B cell (primary cell): ENCODE results near the gene ECHDC1. TPM values are rescaled to one million over a fixed set of nuclear protein-coding genes. Genes with fewer than 3 reads are reported as not detected.

Source experiments
- ATAC-seq: fragments of 200-7000 bp; cut with Tn5 transposase; one replicate; pipeline ENCODE4 v1.10.0; 2021; ENCODE audit warnings: low read depth, mild to moderate bottlenecking, moderate number of reproducible peaks, moderate library complexity
- CTCF ChIA-PET: fragments of 350-600 bp; sonication (Branson Sonifier 250); formaldehyde crosslinking; loops from one replicate; lab custom pipeline; 2021; ENCODE audit warnings: antibody characterized with exemption, inconsistent platforms; lab: Charles Lee
- POLR2A ChIA-PET: fragments of 350-600 bp; sonication (Branson Sonifier 250); formaldehyde crosslinking; loops from one replicate; lab custom pipeline; 2021; ENCODE audit warnings: antibody characterized with exemption; lab: Charles Lee
- DNase-seq: peaks from one replicate; pipeline ENCODE4 v3.0.0; 2013
- H2AFZ ChIP-seq: 2 replicates; pipeline ENCODE4 v1.6.1; 2012; ENCODE audit warnings: mild to moderate bottlenecking, low read depth, low read length; ENCODE audit not compliant: insufficient read depth, poor library complexity, severe bottlenecking
- H3K27ac ChIP-seq, 2 donors: 1 replicate in 1 of 2; 2 replicates in 1 of 2; pipeline ENCODE4 v1.5.1; 2012 to 2013; ENCODE audit warnings: low read length in 2 of 2, mild to moderate bottlenecking in 2 of 2, moderate library complexity in 1 of 2
- H3K27me3 ChIP-seq, 4 experiments: fragments of 200-600 bp in 1 of 4; sonication (generic) in 1 of 4; replicated peaks in 1 of 4; 1 replicate in 2 of 4; 2 replicates in 2 of 4; pipeline versions ENCODE4 v1.6.1 to v1.7.0; 2013 to 2016; ENCODE audit warnings: low read length in 3 of 4, mild to moderate bottlenecking in 2 of 4, mixed read lengths in 1 of 4, moderate library complexity in 1 of 4; ENCODE audit not compliant: insufficient read depth in 4 of 4, control insufficient read depth in 3 of 4; ENCODE audit errors: control extremely low read depth in 1 of 4
- H3K36me3 ChIP-seq, 2 experiments: replicated peaks in 1 of 2; 1 replicate in 1 of 2; 2 replicates in 1 of 2; pipeline versions ENCODE4 v1.6.1 to v1.7.1; 2013; ENCODE audit warnings: low read length in 1 of 2; ENCODE audit not compliant: insufficient read depth in 2 of 2, control insufficient read depth in 1 of 2; ENCODE audit errors: control extremely low read depth in 1 of 2, extremely low read depth in 1 of 2
- H3K4me1 ChIP-seq, 2 donors: fragments of 200-600 bp in 1 of 2; sonication (generic) in 1 of 2; 1 replicate in 1 of 2; 2 replicates in 1 of 2; pipeline versions ENCODE4 v1.5.1 to v1.6.1; 2013 to 2017; ENCODE audit warnings: low read length in 2 of 2; ENCODE audit not compliant: control insufficient read depth in 2 of 2, insufficient read depth in 2 of 2
- H3K4me2 ChIP-seq: replicated peaks from 2 replicates; pipeline ENCODE3; 2012; ENCODE audit warnings: mild to moderate bottlenecking, low read depth, low read length; ENCODE audit not compliant: poor library complexity, severe bottlenecking
- H3K4me3 ChIP-seq, 5 experiments: fragments of 200-600 bp in 1 of 5; sonication (generic) in 1 of 5; 1 replicate in 3 of 5; 2 replicates in 2 of 5; pipeline versions ENCODE4 v1.5.1 to v1.7.0; 2011 to 2016; ENCODE audit warnings: low read length in 4 of 5, mild to moderate bottlenecking in 4 of 5, low read depth in 2 of 5, control low read depth in 1 of 5, moderate library complexity in 1 of 5; ENCODE audit not compliant: insufficient read depth in 1 of 5; ENCODE audit errors: control extremely low read depth in 1 of 5, extremely low read depth in 1 of 5
- H3K79me2 ChIP-seq: fragments of 200-600 bp; sonication (generic); one replicate; pipeline ENCODE4 v1.6.0; 2016; ENCODE audit warnings: low read length; ENCODE audit not compliant: control insufficient read depth, insufficient read depth
- H3K9ac ChIP-seq: fragments of 200-600 bp; sonication (generic); 2 replicates; pipeline ENCODE4 v1.6.1; 2017; ENCODE audit warnings: mild to moderate bottlenecking, low read length, moderate library complexity
- H3K9me3 ChIP-seq, 3 donors: one replicate each; pipeline versions ENCODE4 v1.6.1 to v1.7.1; 2013; ENCODE audit warnings: low read length in 2 of 3; ENCODE audit not compliant: control insufficient read depth in 2 of 3, insufficient read depth in 1 of 3; ENCODE audit errors: control extremely low read depth in 1 of 3
- H4K20me1 ChIP-seq: 2 replicates; pipeline ENCODE4 v1.6.0; 2012; ENCODE audit warnings: mild to moderate bottlenecking, low read length; ENCODE audit not compliant: insufficient read depth, control insufficient read depth, poor library complexity, severe bottlenecking
- H3K27ac Mint-ChIP-seq: one replicate; pipeline ENCODE4 v1.8.0; 2021; ENCODE audit warnings: mixed read lengths
- H3K27me3 Mint-ChIP-seq: one replicate; pipeline ENCODE4 v1.8.0; 2021; ENCODE audit warnings: mixed read lengths
- H3K4me1 Mint-ChIP-seq: one replicate; pipeline ENCODE4 v1.8.0; 2021; ENCODE audit warnings: mixed read lengths
- H3K4me3 Mint-ChIP-seq: one replicate; pipeline ENCODE4 v1.8.0; 2021; ENCODE audit warnings: mixed read lengths
- H3K9me3 Mint-ChIP-seq: one replicate; pipeline ENCODE4 v1.8.0; 2022; ENCODE audit warnings: mixed read lengths; ENCODE audit not compliant: insufficient read depth
- CTCF ChIP-seq: fragments of 200-600 bp; IDR thresholded peaks from one replicate; pipeline ENCODE4 v1.8.0; 2022; ENCODE audit warnings: antibody characterized with exemption, mild to moderate bottlenecking
- EZH2 ChIP-seq: IDR thresholded peaks from 2 replicates; pipeline ENCODE4 v1.6.1; 2012; ENCODE audit warnings: borderline replicate concordance, low read depth, mild to moderate bottlenecking, moderate library complexity, low read length; ENCODE audit not compliant: insufficient read depth, poor library complexity, severe bottlenecking
- WGBS: methylation state at CpG from one replicate; pipeline ENCODE4 v1.1.5; 2013; ENCODE audit warnings: missing lambda C conversion rate; ENCODE audit not compliant: insufficient coverage; 5-methylcytosine and 5-hydroxymethylcytosine counted together
- intact Hi-C: fragments of 100-400 bp; cut with micrococcal nuclease; formaldehyde crosslinking; loops from one replicate; pipeline ENCODE4 v1.10.0; 2022
- polyA plus RNA-seq: library from polyadenylated mRNA; depleted of rRNA; stranded (reverse); fragments of >200 nt; gene quantifications from 2 replicates; pipeline ENCODE4 v1.2.3, GENCODE V29; 2012
- total RNA-seq, 2 donors: library from RNA; stranded (reverse); fragments of 120-200 nt in 1 of 2; gene quantifications; 1 replicate in 1 of 2; 2 replicates in 1 of 2; pipeline versions ENCODE4 v1.2.3 to v1.2.4, GENCODE V29; 2013 to 2022

The ECHDC1 gene
- total and polyA plus RNA-seq, 2 donors (not counting 1 experiment from before 2014, with no cell fraction given): 26.9 to 60.0 TPM

- CTCF ChIA-PET: interaction anchor here (0.8 kb wide), 1 partner anchor 133 kb away, joined by 3 read pairs; no protein-coding TSS in a partner anchor
- H3K27ac ChIP-seq: no peak overlapping the region
- H3K79me2 ChIP-seq: no peaks in the 10 kb centered on the region
- H3K9me3 Mint-ChIP-seq: no peaks in the 10 kb centered on the region
- TF ChIP-seq EZH2 (no peak), CTCF (no peak)
- no peak overlapping the region for H3K4me3 ChIP-seq
- no peak overlapping the region for H2AFZ ChIP-seq
- ATAC-seq (no peak), DNase-seq (no peak)
- H3K4me3 Mint-ChIP-seq: no peak overlapping the region
- H3K27me3 ChIP-seq: no peaks in the 10 kb centered on the region
- H4K20me1 ChIP-seq: no peaks in the 10 kb centered on the region
- no peaks in the 10 kb centered on the region for H3K4me1 ChIP-seq
- H3K4me2 ChIP-seq: no peak overlapping the region
- H3K36me3 ChIP-seq: no peaks in the 10 kb centered on the region
- H3K9ac ChIP-seq: no peak overlapping the region
- no peaks in the 10 kb centered on the region for H3K4me1 Mint-ChIP-seq
- no CpG with 5 or more reads among the region's 1 CpG for WGBS
- no peak overlapping the region for H3K27ac Mint-ChIP-seq
- H3K9me3 ChIP-seq: peaks cover 0 to 4% (median 0%) of the 10 kb centered on the region in 3 donors
- POLR2A ChIA-PET: no interaction called here
- intact Hi-C loops: no loop called here
- no peaks in the 10 kb centered on the region for H3K27me3 Mint-ChIP-seq
Observed at GRCh38 chr6:127383988-127384387, 40.6 kb upstream of the ECHDC1 start.

- Mint-ChIP-seq H3K9me3 (no peaks in the 10 kb centered on the region), H3K27me3 (no peaks in the 10 kb centered on the region), H3K4me1 (no peaks in the 10 kb centered on the region), H3K27ac (no peak overlapping the region), H3K4me3 (no peak overlapping the region)
- ChIA-PET CTCF (no interaction called here), POLR2A (no interaction called here)
- DNase-seq (no peak), ATAC-seq (no peak)
- Histone ChIP-seq H3K4me2 (no peak overlapping the region), H3K4me3 (no peak overlapping the region), H3K9me3 (peaks cover 0 to 4% (median 0%) of the 10 kb centered on the region in 3 donors), H3K27ac (no peak overlapping the region), H3K27me3 (no peaks in the 10 kb centered on the region), H3K36me3 (no peaks in the 10 kb centered on the region), H3K4me1 (no peaks in the 10 kb centered on the region), H3K79me2 (no peaks in the 10 kb centered on the region), H2AFZ (no peak overlapping the region), H3K9ac (no peak overlapping the region), H4K20me1 (no peaks in the 10 kb centered on the region)
- WGBS: no CpG with 5 or more reads among the region's 3 CpGs
- TF ChIP-seq EZH2: no peak
- TF ChIP-seq CTCF: no peak
- intact Hi-C loops: no loop called here
Observed at GRCh38 chr6:127382413-127382812, 39.0 kb upstream of the ECHDC1 start.
